Measurements from ENCODE around the gene RDM1.

Gene RDM1

GRCh38 chr17:35915153-35915964 lies 15.2 kb downstream of the RDM1 start:
- TF ChIP-seq CTCF (IDR thresholded peaks at IDR 0.05; ENCODE audit: low read depth, low read length): no peak
- no peak overlapping the region for H3K4me3 ChIP-seq (ENCODE audit: low read depth, low read length)

- TF ChIP-seq CTCF (IDR thresholded peaks at IDR 0.05; ENCODE audit: low read depth, low read length): no peak
- H3K4me3 ChIP-seq (ENCODE audit: low read depth, low read length): no peak overlapping the region
Observed at GRCh38 chr17:35914354-35914753, 16.2 kb downstream of the RDM1 start.

- no peak for TF ChIP-seq CTCF (IDR thresholded peaks at IDR 0.05; ENCODE audit: low read depth, low read length)
- H3K4me3 ChIP-seq (ENCODE audit: low read depth, low read length): no peak overlapping the region
Observed at GRCh38 chr17:35913609-35914008, 17.0 kb downstream of the RDM1 start.

GRCh38 chr17:35912942-35913341 lies 17.6 kb downstream of the RDM1 start:
- TF ChIP-seq CTCF (IDR thresholded peaks at IDR 0.05; ENCODE audit: low read depth, low read length): no peak
- H3K4me3 ChIP-seq (ENCODE audit: low read depth, low read length): no peak overlapping the region

- no peak overlapping the region for H3K4me3 ChIP-seq (ENCODE audit: low read depth, low read length)
- TF ChIP-seq CTCF (IDR thresholded peaks at IDR 0.05; ENCODE audit: low read depth, low read length): no peak
Observed at GRCh38 chr17:35912339-35912912, 18.1 kb downstream of the RDM1 start.

GRCh38 chr17:35909408-35909807 lies 21.2 kb downstream of the RDM1 start:
- TF ChIP-seq CTCF (IDR thresholded peaks at IDR 0.05; ENCODE audit: low read depth, low read length): no peak
- H3K4me3 ChIP-seq (ENCODE audit: low read depth, low read length): no peak overlapping the region

GRCh38 chr17:35907691-35908090 lies 22.9 kb downstream of the RDM1 start:
- H3K4me3 ChIP-seq (ENCODE audit: low read depth, low read length): no peak overlapping the region
- no peak for TF ChIP-seq CTCF (IDR thresholded peaks at IDR 0.05; ENCODE audit: low read depth, low read length)
